ENCODE data around the gene ZNF418. TPM values are rescaled to one million over a fixed set of nuclear protein-coding genes. Genes with fewer than 3 reads are reported as not detected.

Gene ZNF418
- 1.0 TPM for total RNA-seq
- 1 to 10 TPM in 2 of 4 donors, not detected in 2; 1.2 to 3.1 TPM for polyA plus RNA-seq

DNA sequence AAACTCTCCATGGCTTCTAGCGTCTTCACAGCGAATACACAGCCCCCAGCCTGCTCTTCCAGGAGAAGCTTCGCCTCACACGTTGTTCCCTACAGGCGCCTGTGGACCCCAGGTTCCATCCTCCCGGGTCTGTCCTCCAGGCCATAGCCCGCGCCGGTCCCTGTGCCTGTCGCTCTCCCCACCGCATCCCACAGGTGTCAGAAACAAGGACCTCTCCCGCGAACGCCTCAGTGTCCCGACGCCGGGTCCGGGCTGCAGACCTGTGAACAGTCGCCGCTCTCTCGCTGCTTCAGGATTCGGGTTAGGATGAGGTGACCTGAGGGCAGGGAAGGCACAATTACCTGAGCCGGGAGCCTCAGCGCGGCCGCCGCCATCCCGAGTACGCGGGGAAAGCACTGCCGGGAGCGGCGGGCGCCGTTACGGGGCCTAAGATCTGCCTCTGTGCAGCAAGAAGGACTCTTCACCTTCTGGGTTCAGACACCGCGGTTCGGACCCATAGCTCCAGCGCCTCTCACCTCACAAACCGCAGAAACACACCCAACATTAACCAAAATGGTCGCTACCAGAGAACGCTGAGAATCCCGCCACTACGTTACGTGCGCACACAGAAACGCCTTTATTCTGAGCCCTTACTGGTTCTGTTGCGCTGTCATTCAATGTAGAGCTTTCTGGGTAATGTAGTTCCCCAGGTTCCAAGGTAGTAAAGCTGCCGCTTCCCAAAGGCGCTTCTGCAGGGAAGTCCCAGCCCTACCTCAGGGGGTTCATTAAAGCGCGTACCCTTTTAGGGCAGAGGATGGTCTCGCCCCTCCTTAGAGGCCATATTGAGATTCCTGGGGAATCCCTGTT, at the start of gene ZNF418:
TSS of gene ZNF418 (minus strand) at position 583 of the 846 bp plus-strand sequence. CDS start 1,580 bp downstream, outside the sequence.
- peak; percentile 69 to 91 for ATAC-seq (ENCODE audit: low read depth in 2 of 2)
- H3K36me3 ChIP-seq (ENCODE audit: control insufficient read depth, insufficient read depth, low read length), result peaks cover 2% of the 10 kb centered on the region
- peaks cover 8% of the 10 kb centered on the region for H3K27me3 Mint-ChIP-seq
- H3K4me1 Mint-ChIP-seq, result peaks cover 0 to 10% (median under 1%) of the 10 kb centered on the region in 4 donors
- peak; percentile 3 to 53 (median 40) for DNase-seq
- no peaks in the 10 kb centered on the region for H3K4me1 ChIP-seq (ENCODE audit: control insufficient read depth, insufficient read depth, low read length, poor library complexity, severe bottlenecking)
- H3K9me3 ChIP-seq (ENCODE audit: control insufficient read depth in 2 of 2, low read length in 2 of 2), result peaks cover 38 to 87% of the 10 kb centered on the region in 2 experiments
- H3K27ac Mint-ChIP-seq, result peak within 1 kb of the TSS in 2 of 3 donors; percentile 88 to 92
- H3K4me3 Mint-ChIP-seq, result peak within 1 kb of the TSS; percentile 63 to 88 (median 83)
- H3K4me3 ChIP-seq (ENCODE audit: low read depth, low read length), result peak within 1 kb of the TSS; percentile 40
- H3K27ac ChIP-seq (ENCODE audit: insufficient read depth, low read length, poor library complexity, severe bottlenecking), result no peak within 1 kb of the TSS
- no peaks in the 10 kb centered on the region for H3K27me3 ChIP-seq (ENCODE audit: control insufficient read depth, insufficient read depth, low read length)
- H3K9me3 Mint-ChIP-seq, result peaks cover 2 to 78% (median 33%) of the 10 kb centered on the region in 7 donors
- peaks cover 31% of the 10 kb centered on the region for H3K36me3 Mint-ChIP-seq

DNA sequence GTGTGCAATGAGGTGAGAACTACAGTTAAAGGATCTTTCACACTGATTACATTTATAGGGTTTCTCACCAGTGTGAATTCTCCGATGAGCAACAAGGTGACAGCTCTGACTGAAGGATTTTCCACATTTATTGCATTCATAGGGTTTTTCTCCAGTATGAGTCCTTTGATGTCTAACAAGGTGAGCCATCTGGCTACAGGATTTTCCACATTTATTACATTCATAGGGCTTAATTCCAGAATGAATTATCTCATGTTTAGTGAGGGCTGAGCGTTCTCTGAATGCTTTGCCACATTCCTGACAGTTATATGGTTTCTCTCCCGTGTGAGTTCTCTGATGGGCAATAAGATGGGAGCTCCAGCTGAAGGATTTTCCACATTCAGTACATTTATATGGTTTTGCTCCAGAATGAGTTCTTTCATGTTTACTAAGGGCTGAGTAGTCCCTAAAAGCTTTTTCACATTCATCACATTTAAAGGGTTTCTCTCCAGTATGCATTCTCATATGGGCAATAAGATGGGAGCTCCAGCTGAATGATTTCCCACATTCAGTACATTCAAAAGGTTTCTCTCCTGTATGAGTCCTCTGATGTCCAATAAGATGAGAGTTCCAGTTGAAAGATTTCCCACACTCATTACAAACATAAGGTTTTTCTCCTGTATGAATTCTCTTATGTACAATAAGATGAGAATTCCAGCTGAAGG, 43.5 kb upstream of the ZNF418 start:
- no peaks in the 10 kb centered on the region for H3K27me3 ChIP-seq (ENCODE audit: control insufficient read depth, insufficient read depth, low read length)
- H3K9me3 ChIP-seq (ENCODE audit: control insufficient read depth in 2 of 2, low read length in 2 of 2), result peaks cover 86 to 100% of the 10 kb centered on the region in 2 experiments
- Mint-ChIP-seq H3K27me3 (no peaks in the 10 kb centered on the region), H3K27ac (no peak overlapping the region), H3K4me1 (peaks cover 0 to 5% (median 0%) of the 10 kb centered on the region in 4 donors), H3K36me3 (peaks cover 50% of the 10 kb centered on the region), H3K4me3 (no peak overlapping the region), H3K9me3 (peaks cover 2 to 95% (median 47%) of the 10 kb centered on the region in 7 donors)
- H3K4me1 ChIP-seq (ENCODE audit: control insufficient read depth, insufficient read depth, low read length, poor library complexity, severe bottlenecking), result no peaks in the 10 kb centered on the region
- DNase-seq (no peak), ATAC-seq (ENCODE audit: low read depth in 2 of 2) (no peak)
- H3K4me3 ChIP-seq (ENCODE audit: low read depth, low read length), result no peak overlapping the region
- no peak overlapping the region for H3K27ac ChIP-seq (ENCODE audit: insufficient read depth, low read length, poor library complexity, severe bottlenecking)
- peaks cover 41% of the 10 kb centered on the region for H3K36me3 ChIP-seq (ENCODE audit: control insufficient read depth, insufficient read depth, low read length)

GRCh38 chr19:57974434-57974833, 39.2 kb upstream of the ZNF418 start, which contains the start of gene C19orf18:
C19orf18 (minus strand) TSS chr19:57974534; CDS start chr19:57974432, 102 bp downstream.
- no peaks in the 10 kb centered on the region for H3K27me3 ChIP-seq (ENCODE audit: control insufficient read depth, insufficient read depth, low read length)
- peak within 1 kb of the TSS in 1 of 3 donors; percentile 45 for H3K27ac Mint-ChIP-seq
- peaks cover 69 to 100% of the 10 kb centered on the region in 2 experiments for H3K9me3 ChIP-seq (ENCODE audit: control insufficient read depth in 2 of 2, low read length in 2 of 2)
- no peak for ATAC-seq (ENCODE audit: low read depth in 2 of 2)
- H3K36me3 ChIP-seq (ENCODE audit: control insufficient read depth, insufficient read depth, low read length), result peaks cover 3% of the 10 kb centered on the region
- H3K9me3 Mint-ChIP-seq, result peaks cover 0 to 91% (median 32%) of the 10 kb centered on the region in 7 donors
- no peak within 1 kb of the TSS for H3K4me3 ChIP-seq (ENCODE audit: low read depth, low read length)
- no peaks in the 10 kb centered on the region for H3K27me3 Mint-ChIP-seq
- no peaks in the 10 kb centered on the region for H3K4me1 ChIP-seq (ENCODE audit: control insufficient read depth, insufficient read depth, low read length, poor library complexity, severe bottlenecking)
- H3K4me3 Mint-ChIP-seq, result no peak within 1 kb of the TSS
- no peak within 1 kb of the TSS for H3K27ac ChIP-seq (ENCODE audit: insufficient read depth, low read length, poor library complexity, severe bottlenecking)
- H3K4me1 Mint-ChIP-seq, result no peaks in the 10 kb centered on the region
- H3K36me3 Mint-ChIP-seq, result peaks cover 14% of the 10 kb centered on the region
- DNase-seq, result no peak

- DNase-seq, result no peak
- Mint-ChIP-seq H3K27ac (no peak overlapping the region), H3K36me3 (peaks cover 9% of the 10 kb centered on the region), H3K27me3 (no peaks in the 10 kb centered on the region), H3K4me1 (no peaks in the 10 kb centered on the region), H3K9me3 (peaks cover 0 to 45% (median 17%) of the 10 kb centered on the region in 7 donors), H3K4me3 (no peak overlapping the region)
- H3K36me3 ChIP-seq (ENCODE audit: control insufficient read depth, insufficient read depth, low read length), result no peaks in the 10 kb centered on the region
- H3K4me3 ChIP-seq (ENCODE audit: low read depth, low read length), result no peak overlapping the region
- H3K27me3 ChIP-seq (ENCODE audit: control insufficient read depth, insufficient read depth, low read length), result no peaks in the 10 kb centered on the region
- H3K27ac ChIP-seq (ENCODE audit: insufficient read depth, low read length, poor library complexity, severe bottlenecking), result no peak overlapping the region
- no peak for ATAC-seq (ENCODE audit: low read depth in 2 of 2)
- H3K9me3 ChIP-seq (ENCODE audit: control insufficient read depth in 2 of 2, low read length in 2 of 2), result peaks cover 29 to 64% of the 10 kb centered on the region in 2 experiments
- H3K4me1 ChIP-seq (ENCODE audit: control insufficient read depth, insufficient read depth, low read length, poor library complexity, severe bottlenecking), result no peaks in the 10 kb centered on the region
These were observed 29.6 kb upstream of the ZNF418 start for GRCh38 chr19:57964761-57965160.

GRCh38 chr19:57961785-57962184, 26.6 kb upstream of the ZNF418 start:
- H3K9me3 Mint-ChIP-seq, result peaks cover 0 to 44% (median 20%) of the 10 kb centered on the region in 7 donors
- H3K36me3 Mint-ChIP-seq, result peaks cover 16% of the 10 kb centered on the region
- no peak overlapping the region for H3K27ac Mint-ChIP-seq

DNA sequence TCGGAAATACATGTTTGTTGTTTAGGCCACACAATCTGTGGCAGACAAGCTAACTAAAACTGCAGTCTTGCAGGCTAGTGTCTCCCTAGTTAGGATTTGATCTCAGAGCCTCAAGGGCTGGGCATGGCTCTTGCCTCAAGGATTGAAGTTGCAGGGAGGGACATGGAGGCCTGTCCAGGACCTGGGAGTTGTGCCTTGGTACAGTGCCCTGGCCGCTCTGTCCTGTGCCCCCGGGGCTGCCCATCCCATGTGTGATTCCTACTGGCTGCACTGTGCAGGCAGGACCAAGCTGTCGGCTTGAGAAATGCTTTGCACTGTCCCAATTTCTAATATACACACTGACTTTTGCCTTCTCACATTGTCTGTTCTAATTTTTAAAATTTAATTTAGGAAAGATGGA, 19.8 kb upstream of the ZNF418 start:
- Mint-ChIP-seq H3K27ac (no peak overlapping the region), H3K9me3 (peaks cover 0 to 41% (median 10%) of the 10 kb centered on the region in 7 donors), H3K36me3 (peaks cover 7% of the 10 kb centered on the region), H3K4me1 (no peaks in the 10 kb centered on the region), H3K27me3 (no peaks in the 10 kb centered on the region), H3K4me3 (no peak overlapping the region)
- peaks cover 22 to 47% of the 10 kb centered on the region in 2 experiments for H3K9me3 ChIP-seq (ENCODE audit: control insufficient read depth in 2 of 2, low read length in 2 of 2)
- no peak overlapping the region for H3K4me3 ChIP-seq (ENCODE audit: low read depth, low read length)
- DNase-seq, result no peak
- H3K27me3 ChIP-seq (ENCODE audit: control insufficient read depth, insufficient read depth, low read length), result no peaks in the 10 kb centered on the region
- no peak overlapping the region for H3K27ac ChIP-seq (ENCODE audit: insufficient read depth, low read length, poor library complexity, severe bottlenecking)
- no peaks in the 10 kb centered on the region for H3K4me1 ChIP-seq (ENCODE audit: control insufficient read depth, insufficient read depth, low read length, poor library complexity, severe bottlenecking)
- no peak for ATAC-seq (ENCODE audit: low read depth in 2 of 2)
- no peaks in the 10 kb centered on the region for H3K36me3 ChIP-seq (ENCODE audit: control insufficient read depth, insufficient read depth, low read length)

More at GRCh38 chr19:57961785-57962184, 26.6 kb upstream of the ZNF418 start:
- ATAC-seq (ENCODE audit: low read depth in 2 of 2) (no peak), DNase-seq (no peak)
- Mint-ChIP-seq H3K27me3 (no peaks in the 10 kb centered on the region), H3K4me1 (no peaks in the 10 kb centered on the region), H3K4me3 (no peak overlapping the region)
- Histone ChIP-seq H3K4me3 (ENCODE audit: low read depth, low read length) (no peak overlapping the region), H3K27me3 (ENCODE audit: control insufficient read depth, insufficient read depth, low read length) (no peaks in the 10 kb centered on the region), H3K9me3 (ENCODE audit: control insufficient read depth in 2 of 2, low read length in 2 of 2) (peaks cover 32 to 61% of the 10 kb centered on the region in 2 experiments), H3K27ac (ENCODE audit: insufficient read depth, low read length, poor library complexity, severe bottlenecking) (no peak overlapping the region), H3K4me1 (ENCODE audit: control insufficient read depth, insufficient read depth, low read length, poor library complexity, severe bottlenecking) (no peaks in the 10 kb centered on the region), H3K36me3 (ENCODE audit: control insufficient read depth, insufficient read depth, low read length) (no peaks in the 10 kb centered on the region)

DNA sequence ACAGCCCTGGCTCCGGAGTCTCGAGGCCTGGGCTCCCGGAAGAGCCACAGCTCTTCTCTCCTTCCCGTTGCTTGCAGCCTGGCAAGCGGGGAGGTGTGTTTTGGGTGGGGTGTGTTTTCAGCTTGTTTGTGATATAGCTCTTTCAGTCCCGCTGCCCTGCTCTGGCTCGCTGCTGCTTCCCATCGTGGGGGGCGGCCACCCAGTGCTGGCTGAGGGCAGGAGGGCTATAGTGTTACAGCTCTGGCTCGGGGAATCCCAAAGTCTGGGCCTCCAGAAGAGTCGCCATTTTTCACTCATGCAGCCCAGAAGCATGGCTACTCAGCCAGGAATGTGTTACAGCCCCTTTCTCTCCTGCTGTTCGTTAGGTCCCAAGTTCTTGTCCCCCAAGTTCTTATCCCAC, 14.5 kb upstream of the ZNF418 start:
- Histone ChIP-seq H3K4me3 (ENCODE audit: low read depth, low read length) (no peak overlapping the region), H3K4me1 (ENCODE audit: control insufficient read depth, insufficient read depth, low read length, poor library complexity, severe bottlenecking) (peaks cover 6% of the 10 kb centered on the region), H3K27me3 (ENCODE audit: control insufficient read depth, insufficient read depth, low read length) (no peaks in the 10 kb centered on the region), H3K27ac (ENCODE audit: insufficient read depth, low read length, poor library complexity, severe bottlenecking) (no peak overlapping the region), H3K9me3 (ENCODE audit: control insufficient read depth in 2 of 2, low read length in 2 of 2) (peaks cover 27 to 45% of the 10 kb centered on the region in 2 experiments), H3K36me3 (ENCODE audit: control insufficient read depth, insufficient read depth, low read length) (peaks cover 4% of the 10 kb centered on the region)
- ATAC-seq (ENCODE audit: low read depth in 2 of 2) (no peak), DNase-seq (no peak)
- H3K27me3 Mint-ChIP-seq, result no peaks in the 10 kb centered on the region
- no peak overlapping the region for H3K27ac Mint-ChIP-seq
- peaks cover 13% of the 10 kb centered on the region for H3K36me3 Mint-ChIP-seq
- H3K4me1 Mint-ChIP-seq, result peaks cover 10 to 22% (median 11%) of the 10 kb centered on the region in 4 donors
- H3K4me3 Mint-ChIP-seq, result no peak overlapping the region
- peaks cover 8 to 41% (median 13%) of the 10 kb centered on the region in 7 donors for H3K9me3 Mint-ChIP-seq
